Endodermal cell (in vitro differentiated cells): ENCODE data around the gene UNC13A. TPM values are rescaled to one million over a fixed set of nuclear protein-coding genes. Genes with fewer than 3 reads are reported as not detected.
"Not testable (repeated sequence)": the region's sequence is repeated elsewhere in the genome, so short reads cannot be mapped to it uniquely, and the experiment has no call there.

ENCODE experiments used
- DNase-seq: peaks from one replicate; pipeline ENCODE4 v3.0.0-alpha.2; 2017
- H3K27ac ChIP-seq: 2 replicates; pipeline ENCODE4 v1.5.1; 2013; ENCODE audit warnings: mild to moderate bottlenecking, low read depth, low read length, moderate library complexity
- H3K27me3 ChIP-seq: 2 replicates; pipeline ENCODE4 v1.6.1; 2013; ENCODE audit warnings: mild to moderate bottlenecking, low read length, moderate library complexity; ENCODE audit not compliant: insufficient read depth, control insufficient read depth, poor library complexity, severe bottlenecking
- H3K36me3 ChIP-seq: 2 replicates; pipeline ENCODE4 v1.7.0; 2013; ENCODE audit warnings: mild to moderate bottlenecking, low read length, moderate library complexity; ENCODE audit not compliant: control insufficient read depth, insufficient read depth
- H3K4me1 ChIP-seq: one replicate; pipeline ENCODE4 v1.7.0; 2013; ENCODE audit warnings: low read length; ENCODE audit not compliant: control insufficient read depth, insufficient read depth
- H3K4me3 ChIP-seq: 2 replicates; pipeline ENCODE4 v1.5.1; 2013; ENCODE audit warnings: mild to moderate bottlenecking, low read length, moderate library complexity
- H3K9ac ChIP-seq: 2 replicates; pipeline ENCODE4 v1.6.1; 2013; ENCODE audit warnings: mild to moderate bottlenecking, low read length, moderate library complexity; ENCODE audit not compliant: poor library complexity, severe bottlenecking; ENCODE audit errors: extremely low read depth
- H3K9me3 ChIP-seq: 2 replicates; pipeline ENCODE4 v1.6.1; 2013; ENCODE audit warnings: mild to moderate bottlenecking, low read length, moderate library complexity; ENCODE audit not compliant: control insufficient read depth
- H3K27ac Mint-ChIP-seq: 2 replicates; pipeline ENCODE4 v1.8.0; 2020; ENCODE audit warnings: mixed read lengths
- H3K27me3 Mint-ChIP-seq: 2 replicates; pipeline ENCODE4 v1.8.0; 2021; ENCODE audit warnings: mild to moderate bottlenecking, mixed read lengths; ENCODE audit not compliant: insufficient read depth
- H3K36me3 Mint-ChIP-seq: 2 replicates; pipeline ENCODE4 v1.8.0; 2020; ENCODE audit warnings: low read depth, mixed read lengths
- H3K4me1 Mint-ChIP-seq: 2 replicates; pipeline ENCODE4 v1.8.0; 2020; ENCODE audit warnings: mixed read lengths
- H3K4me3 Mint-ChIP-seq: 2 replicates; pipeline ENCODE4 v1.8.0; 2020; ENCODE audit warnings: mild to moderate bottlenecking, moderate library complexity, mixed read lengths
- H3K9me3 Mint-ChIP-seq: 2 replicates; pipeline ENCODE4 v1.8.0; 2020; ENCODE audit warnings: mild to moderate bottlenecking, mixed read lengths
- WGBS, 2 experiments: methylation state at CpG; one replicate each; pipeline versions ENCODE4 v1.1.5 to v1.1.7; 2013; ENCODE audit warnings: missing lambda C conversion rate in 2 of 2, mixed read lengths in 1 of 2; ENCODE audit not compliant: insufficient coverage in 1 of 2, insufficient read length in 1 of 2; 5-methylcytosine and 5-hydroxymethylcytosine counted together
- total RNA-seq, 2 donors: library from RNA; stranded (reverse); fragmentation: NEBNext Ultra II Directional in 1 of 2; extraction: Animal tissue kit (Norgen Biotek cat#: 25700) in 1 of 2; gene quantifications; 2 replicates in 1 of 2; 3 replicates in 1 of 2; pipeline ENCODE4 v1.2.1, GENCODE V29; 2021
- TF ChIP-seq, protein P1 (sequence below): fragments of 200-600 bp; sonication (generic); conservative IDR thresholded peaks from 2 replicates; pipeline ENCODE4 v1.5.0; 2021; ENCODE audit warnings: antibody characterized with exemption, mild to moderate bottlenecking

The UNC13A gene
- total RNA-seq, 2 donors from 2014 or later = 5.6 to 10.7 TPM

- TF ChIP-seq, protein P1, sequence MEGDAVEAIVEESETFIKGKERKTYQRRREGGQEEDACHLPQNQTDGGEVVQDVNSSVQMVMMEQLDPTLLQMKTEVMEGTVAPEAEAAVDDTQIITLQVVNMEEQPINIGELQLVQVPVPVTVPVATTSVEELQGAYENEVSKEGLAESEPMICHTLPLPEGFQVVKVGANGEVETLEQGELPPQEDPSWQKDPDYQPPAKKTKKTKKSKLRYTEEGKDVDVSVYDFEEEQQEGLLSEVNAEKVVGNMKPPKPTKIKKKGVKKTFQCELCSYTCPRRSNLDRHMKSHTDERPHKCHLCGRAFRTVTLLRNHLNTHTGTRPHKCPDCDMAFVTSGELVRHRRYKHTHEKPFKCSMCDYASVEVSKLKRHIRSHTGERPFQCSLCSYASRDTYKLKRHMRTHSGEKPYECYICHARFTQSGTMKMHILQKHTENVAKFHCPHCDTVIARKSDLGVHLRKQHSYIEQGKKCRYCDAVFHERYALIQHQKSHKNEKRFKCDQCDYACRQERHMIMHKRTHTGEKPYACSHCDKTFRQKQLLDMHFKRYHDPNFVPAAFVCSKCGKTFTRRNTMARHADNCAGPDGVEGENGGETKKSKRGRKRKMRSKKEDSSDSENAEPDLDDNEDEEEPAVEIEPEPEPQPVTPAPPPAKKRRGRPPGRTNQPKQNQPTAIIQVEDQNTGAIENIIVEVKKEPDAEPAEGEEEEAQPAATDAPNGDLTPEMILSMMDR = no peak
- Mint-ChIP-seq H3K27ac (no peak overlapping the region), H3K36me3 (peaks cover 41% of the 10 kb centered on the region), H3K9me3 (no peaks in the 10 kb centered on the region), H3K4me3 (no peak overlapping the region), H3K4me1 (peaks cover 3% of the 10 kb centered on the region), H3K27me3 (no peaks in the 10 kb centered on the region)
- no peak overlapping the region for H3K27ac ChIP-seq
- no peaks in the 10 kb centered on the region for H3K9me3 ChIP-seq
- no peaks in the 10 kb centered on the region for H3K4me1 ChIP-seq
- H3K36me3 ChIP-seq = peaks cover 42% of the 10 kb centered on the region
- no peak overlapping the region for H3K4me3 ChIP-seq
- WGBS, 2 experiments = 91 to 98% methylated on average over 7 of the region's 7 CpGs
- no peak overlapping the region for H3K9ac ChIP-seq
- no peak for DNase-seq
- H3K27me3 ChIP-seq = no peaks in the 10 kb centered on the region
These were observed 115.5 kb downstream of the UNC13A start for GRCh38 chr19:17572638-17573037.

DNA sequence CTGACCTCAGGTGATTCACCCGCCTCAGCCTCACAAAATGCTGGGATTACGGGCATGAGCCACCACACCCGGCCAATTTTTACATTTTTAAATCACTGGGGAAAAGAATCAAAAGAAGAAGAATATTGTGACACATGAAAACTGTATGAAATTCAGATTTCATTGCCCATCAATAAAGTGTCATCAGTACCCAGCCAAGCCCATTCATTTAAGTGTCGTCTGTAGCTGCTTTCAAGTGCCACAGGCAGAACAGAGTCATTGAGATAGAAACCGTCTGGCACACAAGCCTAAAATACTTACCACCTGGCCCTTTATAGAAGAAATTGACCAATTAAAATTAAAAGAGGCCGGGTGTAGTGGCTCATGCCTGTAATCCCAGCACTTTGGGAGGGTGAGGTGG lies 117.4 kb downstream of the UNC13A start:
- TF ChIP-seq, protein P1 = no peak
- Mint-ChIP-seq H3K9me3 (no peaks in the 10 kb centered on the region), H3K4me1 (no peaks in the 10 kb centered on the region), H3K36me3 (peaks cover 43% of the 10 kb centered on the region), H3K27ac (no peak overlapping the region), H3K4me3 (no peak overlapping the region), H3K27me3 (no peaks in the 10 kb centered on the region)
- Histone ChIP-seq H3K9ac (no peak overlapping the region), H3K4me3 (no peak overlapping the region), H3K9me3 (no peaks in the 10 kb centered on the region), H3K27ac (no peak overlapping the region), H3K27me3 (no peaks in the 10 kb centered on the region), H3K4me1 (no peaks in the 10 kb centered on the region), H3K36me3 (peaks cover 40% of the 10 kb centered on the region)
- WGBS, 2 experiments = 96 to 98% methylated on average over 5 to 6 of the region's 6 CpGs
- DNase-seq = no peak

DNA sequence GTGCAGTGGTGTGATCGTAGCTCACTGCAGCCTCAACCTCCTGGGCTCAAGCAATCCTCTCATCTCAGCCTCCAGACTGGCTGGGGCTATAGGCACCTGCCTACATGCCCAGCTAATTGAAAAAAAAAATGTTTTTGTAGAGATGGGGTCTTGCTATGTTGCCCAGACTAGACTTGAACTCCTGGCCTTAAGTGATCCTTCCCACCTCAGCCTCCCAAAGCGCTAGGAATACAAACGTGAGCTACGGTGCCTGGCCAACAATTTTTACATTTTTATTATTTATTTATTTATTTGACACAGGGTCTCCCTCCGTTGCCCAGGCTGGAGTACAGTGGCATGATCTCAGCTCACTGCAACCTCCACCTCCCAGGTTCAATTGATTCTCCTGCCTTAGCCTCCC lies 117.9 kb downstream of the UNC13A start:
- not testable (repeated sequence) for H3K4me3 Mint-ChIP-seq, H3K9me3 Mint-ChIP-seq, H3K4me3 ChIP-seq, H3K27ac ChIP-seq, H3K4me1 ChIP-seq, H3K27ac Mint-ChIP-seq, H3K27me3 Mint-ChIP-seq, H3K9me3 ChIP-seq, H3K9ac ChIP-seq, H3K27me3 ChIP-seq, H3K4me1 Mint-ChIP-seq, DNase-seq
- 80 to 98% methylated on average over 1 to 5 of the region's 5 CpGs for WGBS, 2 experiments
- peaks cover 38% of the 10 kb centered on the region for H3K36me3 ChIP-seq
- peaks cover 41% of the 10 kb centered on the region for H3K36me3 Mint-ChIP-seq

GRCh38 chr19:17567940-17568339 lies 120.2 kb downstream of the UNC13A start:
- Histone ChIP-seq H3K36me3 (peaks cover 40% of the 10 kb centered on the region), H3K9ac (no peak overlapping the region), H3K4me1 (no peaks in the 10 kb centered on the region), H3K27ac (no peak overlapping the region), H3K9me3 (no peaks in the 10 kb centered on the region), H3K27me3 (no peaks in the 10 kb centered on the region), H3K4me3 (no peak overlapping the region)
- Mint-ChIP-seq H3K4me1 (no peaks in the 10 kb centered on the region), H3K36me3 (peaks cover 47% of the 10 kb centered on the region), H3K27me3 (no peaks in the 10 kb centered on the region), H3K9me3 (no peaks in the 10 kb centered on the region), H3K4me3 (no peak overlapping the region), H3K27ac (no peak overlapping the region)
- DNase-seq = no peak
- TF ChIP-seq, protein P1 = no peak
- WGBS, 2 experiments = 94 to 100% methylated on average over 1 of the region's 1 CpG
